IPS-20b (cell line): Measurements from ENCODE around the gene MYOF.
"Not testable (repeated sequence)": the region's sequence is repeated elsewhere in the genome, so short reads cannot be mapped to it uniquely, and the experiment has no call there.

Experiments used
- H3K27ac ChIP-seq: one replicate; pipeline ENCODE4 v1.5.1; 2013; ENCODE audit warnings: low read length
- H3K27me3 ChIP-seq: 2 replicates; pipeline ENCODE4 v1.6.1; 2013; ENCODE audit warnings: mild to moderate bottlenecking, low read length, inconsistent platforms; ENCODE audit not compliant: insufficient read depth
- H3K36me3 ChIP-seq: 2 replicates; pipeline ENCODE4 v1.6.1; 2013; ENCODE audit warnings: low read depth, mild to moderate bottlenecking, inconsistent platforms, low read length, moderate library complexity; ENCODE audit not compliant: insufficient read depth
- H3K4me1 ChIP-seq: 2 replicates; pipeline ENCODE4 v1.6.1; 2013; ENCODE audit warnings: mild to moderate bottlenecking, control low read depth, inconsistent platforms, low read length, moderate library complexity; ENCODE audit not compliant: insufficient read depth
- H3K4me3 ChIP-seq: 2 replicates; pipeline ENCODE4 v1.5.1; 2013; ENCODE audit warnings: mild to moderate bottlenecking, low read length, inconsistent platforms
- H3K9ac ChIP-seq: 2 replicates; pipeline ENCODE4 v1.6.1; 2013; ENCODE audit warnings: low read depth, mild to moderate bottlenecking, inconsistent platforms, low read length, moderate library complexity
- H3K9me3 ChIP-seq: 2 replicates; pipeline ENCODE4 v1.6.1; 2013; ENCODE audit warnings: mild to moderate bottlenecking, low read depth, low read length, inconsistent platforms; ENCODE audit not compliant: insufficient read depth

MYOF gene

DNA sequence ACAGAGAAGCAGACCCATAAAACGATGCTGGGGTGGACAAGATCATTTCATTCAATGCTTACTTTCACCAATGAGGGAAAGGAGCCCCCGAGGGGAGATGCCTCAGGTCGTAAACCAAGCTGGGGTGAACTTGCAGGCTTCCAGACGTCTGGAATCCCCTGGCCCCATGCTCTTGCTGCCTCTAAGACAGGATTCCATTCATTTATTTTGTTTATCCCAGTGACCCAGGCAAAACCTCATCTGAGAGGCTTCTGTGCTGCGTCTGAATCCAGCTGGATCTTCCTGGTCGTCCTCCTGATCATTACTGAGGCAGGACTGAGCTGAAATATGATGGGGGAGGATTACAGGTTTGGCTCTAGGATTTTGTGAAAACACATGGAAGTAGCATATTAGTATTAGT is 182.9 kb downstream of the MYOF start:
- no peak overlapping the region for H3K4me3 ChIP-seq
- H3K27me3 ChIP-seq: no peaks in the 10 kb centered on the region
- no peaks in the 10 kb centered on the region; the same call in 1 of the 2 replicates for H3K4me1 ChIP-seq
- H3K27ac ChIP-seq: no peak overlapping the region
- no peaks in the 10 kb centered on the region for H3K9me3 ChIP-seq
- no peak overlapping the region for H3K9ac ChIP-seq
- H3K36me3 ChIP-seq: no peaks in the 10 kb centered on the region

DNA sequence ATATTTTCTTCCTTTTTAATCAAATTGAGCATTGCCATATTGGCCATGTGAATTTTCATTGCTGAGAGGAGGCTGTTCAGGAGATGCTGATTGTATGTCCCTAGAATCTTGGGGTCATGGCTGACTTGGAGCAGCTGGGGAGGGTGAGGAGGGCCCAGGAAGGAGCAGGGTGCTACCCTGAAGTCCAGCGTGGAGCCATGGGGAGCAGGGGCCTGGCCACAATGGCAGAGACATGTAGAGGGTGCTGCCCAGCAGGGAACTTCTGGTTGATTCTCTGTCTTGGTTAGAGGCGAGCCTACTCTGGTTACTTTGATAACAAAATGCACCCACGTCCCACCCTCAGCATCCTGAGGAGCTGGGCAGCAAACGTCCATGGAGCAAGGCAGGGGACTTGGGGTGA is 186.0 kb downstream of the MYOF start:
- no peak overlapping the region for H3K4me3 ChIP-seq
- no peaks in the 10 kb centered on the region for H3K27me3 ChIP-seq
- no peak overlapping the region for H3K27ac ChIP-seq
- no peaks in the 10 kb centered on the region for H3K36me3 ChIP-seq
- no peaks in the 10 kb centered on the region; the same call in 1 of the 2 replicates for H3K4me1 ChIP-seq
- no peaks in the 10 kb centered on the region for H3K9me3 ChIP-seq
- H3K9ac ChIP-seq: no peak overlapping the region

DNA sequence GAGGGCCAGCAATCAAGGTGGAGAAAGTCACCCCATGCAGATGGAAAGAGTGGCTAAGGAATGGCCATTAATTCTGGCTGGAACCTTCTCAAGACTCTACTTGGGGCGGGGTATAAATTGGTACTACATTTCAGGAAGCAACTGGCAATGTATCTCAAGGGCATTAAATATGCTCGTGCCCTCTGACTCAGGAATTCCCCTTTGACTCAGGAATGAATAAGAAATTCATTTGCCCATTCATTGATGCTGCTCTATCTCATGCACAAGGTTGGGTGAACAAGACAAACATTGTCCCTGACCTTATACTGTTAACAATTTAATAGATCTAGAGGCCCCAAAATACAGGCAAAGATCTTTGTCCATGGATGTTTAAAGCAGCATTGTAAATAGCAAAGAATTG is 188.1 kb downstream of the MYOF start:
- Histone ChIP-seq H3K4me3 (no peak overlapping the region), H3K27me3 (no peaks in the 10 kb centered on the region), H3K9ac (no peak overlapping the region), H3K27ac (no peak overlapping the region), H3K36me3 (no peaks in the 10 kb centered on the region), H3K9me3 (no peaks in the 10 kb centered on the region), H3K4me1 (no peaks in the 10 kb centered on the region)

DNA sequence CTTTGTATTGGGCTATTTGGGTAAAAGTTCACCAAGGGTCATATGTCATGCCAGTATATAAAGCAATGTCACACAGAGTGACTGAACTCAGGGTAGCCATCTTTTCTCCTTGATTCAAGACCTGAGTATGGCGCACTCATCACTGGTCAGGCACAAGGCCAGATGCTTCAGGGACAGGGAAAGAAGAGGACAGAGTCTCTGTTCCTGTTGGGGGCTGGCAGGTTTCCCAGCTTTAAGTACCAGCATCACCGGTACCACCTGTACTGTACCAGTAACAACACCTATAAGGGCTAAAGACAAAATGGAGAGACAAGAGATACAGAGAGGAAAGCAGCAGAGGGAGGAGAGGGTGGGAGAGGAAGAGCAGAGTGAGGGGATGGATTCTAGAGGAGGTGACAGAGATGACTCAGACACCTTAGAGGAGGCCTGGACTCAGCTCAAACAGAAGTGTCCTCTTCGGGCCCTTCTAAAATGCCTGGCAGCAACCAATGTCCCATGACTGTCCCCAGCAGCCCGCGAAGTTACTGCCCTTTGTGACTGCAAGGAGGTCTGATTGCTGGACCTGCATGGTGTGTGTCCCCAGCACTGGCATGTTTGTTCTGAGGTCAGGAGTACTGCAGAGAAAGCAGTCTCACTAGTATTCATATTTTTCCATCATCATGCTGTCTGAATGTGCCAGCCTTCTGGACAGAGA is 191.3 kb downstream of the MYOF start:
- Histone ChIP-seq H3K36me3 (no peaks in the 10 kb centered on the region), H3K9ac (no peak overlapping the region), H3K4me3 (no peak overlapping the region), H3K9me3 (no peaks in the 10 kb centered on the region), H3K4me1 (peaks cover 11% of the 10 kb centered on the region; the same call in 1 of the 2 replicates), H3K27me3 (no peaks in the 10 kb centered on the region), H3K27ac (no peak overlapping the region)

DNA sequence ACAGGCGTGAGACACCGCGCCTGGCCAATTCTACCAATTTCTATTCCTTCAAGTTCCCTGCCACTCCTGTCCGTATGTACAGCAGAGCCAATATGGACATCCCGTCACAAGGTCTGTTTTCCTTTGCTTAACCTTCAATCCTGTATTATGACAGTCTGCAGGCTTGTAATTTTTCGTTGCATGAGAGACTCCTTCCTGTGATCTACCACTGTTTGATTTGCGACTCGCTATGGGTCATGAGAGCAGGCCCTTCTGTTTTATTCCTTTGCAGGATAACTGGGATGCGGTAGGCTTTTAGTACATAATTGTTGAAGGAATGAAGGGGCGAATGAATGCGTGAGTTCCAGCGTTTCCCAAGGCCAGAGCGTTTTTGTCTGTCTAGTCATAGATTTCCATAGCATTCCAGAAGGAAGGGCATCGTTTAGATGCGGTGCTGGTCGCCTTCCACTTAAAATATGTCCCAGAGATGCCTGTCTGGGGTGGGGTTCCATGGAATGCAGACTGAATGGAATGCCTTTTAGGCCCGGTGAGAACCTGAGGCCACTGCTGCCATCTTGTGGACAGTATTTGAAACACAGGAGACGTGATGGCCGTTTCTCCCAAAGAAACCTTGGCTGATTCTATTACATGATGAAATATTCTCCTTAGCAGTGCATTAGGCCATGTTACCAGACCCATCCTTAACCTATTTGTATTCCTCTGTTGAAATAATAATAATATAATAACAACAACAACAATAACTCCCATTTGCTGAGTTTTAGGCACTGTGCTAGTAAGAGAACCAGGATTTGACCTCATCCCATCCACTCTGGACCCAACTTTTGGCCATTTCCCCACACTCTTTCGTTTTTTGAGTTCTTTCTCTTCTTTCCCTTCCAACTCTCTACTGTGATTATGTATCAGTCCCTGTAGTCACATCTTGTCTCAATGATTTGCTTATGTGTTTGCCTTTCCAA is 193.2 kb downstream of the MYOF start:
- Histone ChIP-seq H3K9ac (no peak overlapping the region; the same call in 1 of the 2 replicates), H3K36me3 (no peaks in the 10 kb centered on the region), H3K27me3 (peaks cover 4% of the 10 kb centered on the region; the same call in 1 of the 2 replicates), H3K4me3 (no peak overlapping the region), H3K9me3 (no peaks in the 10 kb centered on the region), H3K4me1 (peaks cover 11% of the 10 kb centered on the region; the same call in 1 of the 2 replicates), H3K27ac (peak overlapping the region; percentile 25)

DNA sequence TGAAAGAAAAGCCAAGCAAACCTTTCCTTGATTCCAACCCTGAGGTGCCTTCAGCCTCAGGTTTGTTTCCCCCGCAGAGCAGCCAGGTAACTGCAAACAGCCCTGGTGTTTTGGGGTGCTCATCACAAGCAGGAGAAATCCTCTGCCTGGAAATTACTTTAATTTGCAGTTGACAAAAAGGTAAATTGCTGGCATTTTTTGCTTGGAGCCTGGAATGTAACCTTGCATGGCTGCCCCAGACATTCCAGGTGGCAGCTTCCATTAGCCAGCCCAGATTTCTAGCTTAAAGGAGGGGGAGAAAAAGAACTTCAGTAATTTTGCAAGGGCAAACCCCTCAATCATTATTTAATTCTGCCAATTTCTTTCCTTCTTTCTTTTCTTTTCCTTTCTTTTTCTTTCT is 194.4 kb downstream of the MYOF start:
- H3K4me1 ChIP-seq: peaks cover 11% of the 10 kb centered on the region; the same call in 1 of the 2 replicates
- no peak overlapping the region for H3K27ac ChIP-seq
- H3K9ac ChIP-seq: peak overlapping the region; percentile 43; the same call in 1 of the 2 replicates
- H3K4me3 ChIP-seq: no peak overlapping the region
- H3K27me3 ChIP-seq: peaks cover 4% of the 10 kb centered on the region; the same call in 1 of the 2 replicates
- H3K36me3 ChIP-seq: no peaks in the 10 kb centered on the region
- H3K9me3 ChIP-seq: no peaks in the 10 kb centered on the region

DNA sequence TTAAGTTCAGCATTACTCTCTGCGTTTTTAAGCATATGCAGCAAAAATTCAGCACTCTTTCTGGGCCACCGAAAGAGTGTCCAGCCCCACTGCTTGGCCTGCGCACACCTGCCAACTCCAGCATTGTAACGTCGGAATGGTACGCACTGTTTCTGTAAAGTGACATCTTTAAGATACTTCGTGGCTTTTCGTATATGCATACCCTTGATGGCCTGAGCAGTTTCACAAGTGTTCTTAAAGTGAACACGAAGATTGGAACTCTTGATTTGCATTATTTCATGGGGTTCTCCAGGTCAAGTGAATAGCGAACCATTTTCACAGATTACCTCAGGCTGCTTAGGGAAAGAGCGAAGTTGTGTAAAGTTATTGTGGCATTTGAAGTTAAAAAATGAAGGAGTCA is 197.9 kb downstream of the MYOF start:
- H3K27ac ChIP-seq, H3K27me3 ChIP-seq, H3K4me3 ChIP-seq, H3K9ac ChIP-seq, H3K36me3 ChIP-seq, H3K9me3 ChIP-seq: not testable (repeated sequence)
- H3K4me1 ChIP-seq: peaks cover 29% of the 10 kb centered on the region

DNA sequence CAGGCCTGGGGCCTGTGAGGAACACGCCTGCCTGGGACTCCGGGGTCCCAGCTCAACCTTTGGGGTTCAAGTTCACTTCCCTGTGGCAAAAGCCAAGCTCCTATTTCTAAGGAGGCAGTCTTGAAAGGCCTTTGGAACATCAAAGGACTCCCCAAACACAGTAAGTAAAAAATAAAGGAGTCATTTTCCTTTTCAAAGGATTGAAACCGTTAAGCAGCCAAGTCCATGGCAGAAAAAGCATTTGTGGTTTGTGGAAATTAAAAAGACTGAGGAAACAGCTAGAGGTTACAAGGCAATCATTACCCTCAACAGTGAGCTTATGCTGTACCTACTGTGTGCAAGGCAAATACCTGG is 200.8 kb downstream of the MYOF start:
- no peaks in the 10 kb centered on the region for H3K9me3 ChIP-seq
- peaks cover 18% of the 10 kb centered on the region for H3K4me1 ChIP-seq
- no peaks in the 10 kb centered on the region for H3K36me3 ChIP-seq
- H3K27me3 ChIP-seq: peaks cover 4% of the 10 kb centered on the region; the same call in 1 of the 2 replicates
- peak overlapping the region; percentile 32; the same call in 1 of the 2 replicates for H3K4me3 ChIP-seq
- H3K9ac ChIP-seq: peak overlapping the region; percentile 74
- peak overlapping the region; percentile 95 for H3K27ac ChIP-seq

DNA sequence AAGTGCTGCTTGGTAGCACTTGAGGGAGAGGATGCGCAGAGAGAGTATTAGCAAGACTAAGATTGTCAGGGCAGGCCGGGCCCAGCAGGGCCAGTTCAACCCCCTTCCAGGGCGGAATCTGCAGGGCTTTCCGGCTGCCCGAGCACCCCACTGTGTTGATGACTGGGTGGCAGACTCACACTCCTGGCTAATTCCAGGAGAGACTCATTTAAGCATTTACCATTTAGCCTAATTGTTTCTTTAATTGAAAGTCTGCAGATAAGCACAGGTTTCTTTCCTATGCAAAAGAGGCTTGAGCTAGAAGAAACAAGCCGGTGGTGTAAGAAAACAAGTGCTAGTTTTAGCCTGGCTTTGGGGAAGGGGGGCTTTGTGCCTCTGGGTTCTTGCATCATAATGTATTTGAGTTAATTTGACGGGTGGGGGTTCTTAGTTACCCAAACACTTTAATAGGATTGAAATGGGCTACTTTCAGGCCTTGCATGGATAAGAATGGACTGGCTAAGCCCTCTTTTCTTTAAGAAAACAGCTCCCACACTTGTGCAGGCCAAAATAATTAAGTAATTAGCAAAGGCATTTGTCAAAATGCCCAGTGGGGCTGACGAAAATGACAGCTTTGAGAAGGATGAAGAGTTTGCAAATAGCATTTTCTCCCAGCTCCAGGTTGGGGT is 201.3 kb downstream of the MYOF start:
- Histone ChIP-seq H3K27me3 (peaks cover 4% of the 10 kb centered on the region; the same call in 1 of the 2 replicates), H3K9ac (peak overlapping the region; percentile 82)

DNA sequence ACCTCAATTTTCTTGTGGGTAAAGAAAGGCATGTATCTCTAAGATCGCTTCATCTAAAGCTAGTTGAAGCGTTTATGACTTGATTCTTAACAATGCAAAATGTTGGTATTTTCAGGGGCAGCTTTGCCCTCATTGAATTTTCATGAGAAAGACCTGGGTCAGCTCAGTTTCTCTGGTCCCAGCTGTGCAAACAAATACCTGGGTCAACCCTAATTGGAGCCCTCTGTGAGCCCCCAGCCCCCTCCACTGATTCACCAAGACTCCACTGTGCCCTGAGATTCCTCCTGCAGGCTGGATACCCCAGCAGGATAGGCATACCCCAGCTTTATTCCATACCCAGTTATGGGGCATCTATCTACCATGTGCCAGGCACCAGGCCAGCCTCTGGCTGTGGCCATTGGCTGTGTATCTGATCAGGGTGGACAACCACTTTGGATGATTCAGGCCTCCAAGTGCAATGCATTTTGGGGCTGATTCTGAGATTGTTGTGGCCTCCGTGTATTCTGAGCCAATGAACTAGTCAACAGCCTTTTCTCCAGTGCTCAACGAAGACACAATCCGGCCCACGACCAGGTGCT is 201.9 kb downstream of the MYOF start:
- peak overlapping the region; percentile 82 for H3K9ac ChIP-seq
- H3K27ac ChIP-seq: peak overlapping the region; percentile 92
- H3K9me3 ChIP-seq: no peaks in the 10 kb centered on the region
- H3K4me1 ChIP-seq: peaks cover 18% of the 10 kb centered on the region
- peak overlapping the region; percentile 48 for H3K4me3 ChIP-seq
- H3K27me3 ChIP-seq: peaks cover 4% of the 10 kb centered on the region; the same call in 1 of the 2 replicates
- no peaks in the 10 kb centered on the region for H3K36me3 ChIP-seq

More for the DNA sequence above, 201.3 kb downstream of the MYOF start:
- Histone ChIP-seq H3K9me3 (no peaks in the 10 kb centered on the region), H3K4me3 (peak overlapping the region; percentile 48), H3K4me1 (peaks cover 18% of the 10 kb centered on the region), H3K27ac (peak overlapping the region; percentile 95), H3K36me3 (no peaks in the 10 kb centered on the region)

DNA sequence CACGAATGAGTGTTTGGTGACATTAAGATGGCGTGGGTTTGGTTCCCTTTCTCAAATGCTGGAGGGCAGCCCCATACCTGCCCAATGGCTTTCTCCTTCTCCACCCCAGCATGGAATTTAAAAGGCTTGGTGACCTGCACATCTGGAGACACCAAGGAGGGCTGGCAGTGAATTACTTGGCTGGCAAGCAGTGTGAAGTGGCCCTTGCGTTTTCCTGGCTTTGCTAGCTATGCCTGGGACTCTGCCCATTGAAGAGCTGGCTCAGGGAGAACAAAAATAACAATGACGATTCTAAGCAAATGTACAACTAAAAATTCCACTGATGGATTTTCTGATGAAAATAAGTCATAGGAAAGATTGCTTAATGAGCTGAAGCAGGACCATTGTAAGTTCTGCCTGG is 204.8 kb downstream of the MYOF start:
- H3K4me3 ChIP-seq: no peak overlapping the region
- no peaks in the 10 kb centered on the region for H3K9me3 ChIP-seq
- no peak overlapping the region for H3K27ac ChIP-seq
- no peaks in the 10 kb centered on the region for H3K27me3 ChIP-seq
- H3K36me3 ChIP-seq: no peaks in the 10 kb centered on the region
- no peak overlapping the region for H3K9ac ChIP-seq
- peaks cover 29% of the 10 kb centered on the region for H3K4me1 ChIP-seq
